ENCODE measurements around the gene GSKIP.

Gene GSKIP

GRCh38 chr14:96410119-96410518 is 46.8 kb downstream of the GSKIP start:
- DNase-seq (ENCODE audit: low read depth): no peak
- no peak overlapping the region for H3K4me3 ChIP-seq (ENCODE audit: low read depth, low read length)
- no peak for TF ChIP-seq CTCF (IDR thresholded peaks at IDR 0.05; ENCODE audit: low read depth, low read length, missing control alignments)

- TF ChIP-seq CTCF (IDR thresholded peaks at IDR 0.05; ENCODE audit: low read depth, low read length, missing control alignments): no peak
- H3K4me3 ChIP-seq (ENCODE audit: low read depth, low read length): no peak overlapping the region
- DNase-seq (ENCODE audit: low read depth): no peak
These were observed 50.2 kb downstream of the GSKIP start for GRCh38 chr14:96413526-96413925.

GRCh38 chr14:96415559-96415958 is 52.2 kb downstream of the GSKIP start:
- no peak overlapping the region for H3K4me3 ChIP-seq (ENCODE audit: low read depth, low read length)
- no peak for DNase-seq (ENCODE audit: low read depth)
- no peak for TF ChIP-seq CTCF (IDR thresholded peaks at IDR 0.05; ENCODE audit: low read depth, low read length, missing control alignments)

- DNase-seq (ENCODE audit: low read depth): no peak
- no peak overlapping the region for H3K4me3 ChIP-seq (ENCODE audit: low read depth, low read length)
- no peak for TF ChIP-seq CTCF (IDR thresholded peaks at IDR 0.05; ENCODE audit: low read depth, low read length, missing control alignments)
These were observed 53.0 kb downstream of the GSKIP start for GRCh38 chr14:96416292-96416691.

- DNase-seq (ENCODE audit: low read depth): no peak
These were observed 53.9 kb downstream of the GSKIP start for GRCh38 chr14:96417254-96417653.

GRCh38 chr14:96418075-96418474 is 54.7 kb downstream of the GSKIP start:
- TF ChIP-seq CTCF (IDR thresholded peaks at IDR 0.05; ENCODE audit: low read depth, low read length, missing control alignments): no peak
- no peak overlapping the region for H3K4me3 ChIP-seq (ENCODE audit: low read depth, low read length)
- no peak for DNase-seq (ENCODE audit: low read depth)

More at GRCh38 chr14:96417254-96417653, 53.9 kb downstream of the GSKIP start:
- no peak overlapping the region for H3K4me3 ChIP-seq (ENCODE audit: low read depth, low read length)
- TF ChIP-seq CTCF (IDR thresholded peaks at IDR 0.05; ENCODE audit: low read depth, low read length, missing control alignments): no peak

- DNase-seq (ENCODE audit: low read depth): no peak
- H3K4me3 ChIP-seq (ENCODE audit: low read depth, low read length): no peak overlapping the region
- TF ChIP-seq CTCF (IDR thresholded peaks at IDR 0.05; ENCODE audit: low read depth, low read length, missing control alignments): no peak
These were observed 57.9 kb downstream of the GSKIP start for GRCh38 chr14:96421236-96421635.
